Measurements from ENCODE around the gene TGIF1.

The TGIF1 gene

DNA sequence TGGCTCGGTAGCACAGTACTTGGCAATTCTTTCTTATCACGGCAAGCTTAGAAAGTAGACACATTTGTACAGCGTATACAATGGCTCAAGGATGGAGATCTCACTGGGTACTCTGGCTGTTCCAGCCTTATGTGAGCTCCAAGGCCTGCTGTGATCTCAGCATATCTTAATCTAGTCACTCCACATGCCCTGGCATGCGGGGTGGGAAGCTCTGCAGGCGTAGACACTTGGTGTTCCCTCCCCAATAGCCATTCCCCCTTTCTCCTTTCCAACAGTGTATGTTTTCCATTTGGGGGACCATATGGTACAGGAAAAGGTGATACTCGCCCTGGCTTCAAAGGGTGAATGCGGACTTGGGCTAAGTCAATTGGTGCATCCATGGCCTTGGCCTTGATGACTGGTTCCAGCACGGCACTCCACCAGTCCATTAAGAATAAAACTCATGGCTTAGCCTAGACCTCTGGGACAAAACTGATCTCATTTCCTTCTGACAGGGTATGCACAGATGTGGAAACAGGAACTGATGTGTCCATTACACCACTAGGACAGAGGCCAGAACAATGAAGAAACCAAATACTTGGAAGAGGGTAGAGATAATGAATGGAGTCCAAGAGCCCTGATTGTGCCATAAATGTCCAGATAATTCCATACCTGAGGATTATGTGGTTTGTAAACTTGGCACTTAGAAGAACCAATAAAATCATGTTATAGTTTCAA is 28.4 kb downstream of the TGIF1 start:
- in situ Hi-C loops (cut with MboI; ENCODE audit: low sequenced_read_pairs): no loop called here

DNA sequence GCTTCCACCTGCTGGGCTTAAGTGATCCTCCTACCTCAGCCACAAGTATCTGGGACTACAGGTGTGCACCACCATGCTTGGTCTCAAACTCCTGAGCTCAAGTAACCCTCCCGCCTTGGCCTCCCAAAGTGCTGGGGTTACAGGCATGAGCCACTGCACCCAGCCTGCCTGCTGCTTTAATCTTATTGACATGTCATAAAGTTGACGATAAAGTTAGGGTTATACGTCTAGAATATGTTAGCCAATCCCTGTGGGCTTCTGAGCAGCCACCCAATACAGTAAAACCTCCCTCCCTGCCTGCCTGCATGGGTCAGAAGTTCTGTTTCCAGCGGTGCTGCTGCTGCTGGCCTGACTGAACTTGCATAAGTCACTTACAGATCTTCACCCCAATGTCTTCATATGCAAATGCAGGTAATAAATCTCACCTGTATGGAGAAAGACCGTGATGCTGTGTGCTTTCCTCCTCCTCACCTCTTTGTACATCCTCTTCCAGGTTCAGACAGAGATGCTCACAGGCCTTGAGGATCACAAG is 30.1 kb downstream of the TGIF1 start:
- in situ Hi-C loops (cut with MboI; ENCODE audit: low sequenced_read_pairs): no loop called here

DNA sequence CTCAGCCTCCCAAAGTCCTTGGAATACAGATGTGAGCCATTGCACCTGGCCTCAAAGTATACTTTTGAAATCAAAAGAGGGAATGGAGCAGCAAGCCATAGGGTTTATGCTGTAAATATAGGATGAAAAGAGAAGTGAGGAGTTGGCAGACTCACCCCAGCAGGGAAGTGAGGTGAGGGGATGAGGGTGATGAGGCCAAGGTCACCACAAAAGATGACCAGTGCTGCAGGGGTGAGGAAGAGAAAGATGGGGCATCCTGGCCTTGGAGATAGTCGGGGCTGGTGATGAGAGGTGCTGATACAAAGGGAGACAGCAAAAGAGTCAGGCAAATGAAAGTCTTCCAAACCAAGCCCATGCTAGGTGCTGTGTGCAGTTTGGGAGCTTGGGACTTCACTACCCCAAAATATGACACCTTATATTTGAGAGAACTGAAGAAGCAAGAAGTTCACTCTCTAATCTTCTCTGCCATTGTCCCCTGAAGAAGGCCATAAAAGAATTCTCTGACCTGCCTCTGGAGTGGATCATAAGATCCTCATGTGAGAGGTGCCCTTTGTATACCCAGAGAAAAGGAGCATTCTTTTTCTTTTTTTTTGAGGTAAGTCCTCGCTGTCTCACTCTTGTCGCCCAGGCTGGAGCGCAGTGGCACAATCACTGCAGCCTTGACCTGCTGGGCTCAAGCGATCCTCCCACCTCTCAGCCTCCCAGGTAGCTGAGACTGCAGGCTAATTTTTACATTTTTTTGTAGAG is 31.0 kb downstream of the TGIF1 start:
- in situ Hi-C loops (cut with MboI; ENCODE audit: low sequenced_read_pairs): no loop called here

DNA sequence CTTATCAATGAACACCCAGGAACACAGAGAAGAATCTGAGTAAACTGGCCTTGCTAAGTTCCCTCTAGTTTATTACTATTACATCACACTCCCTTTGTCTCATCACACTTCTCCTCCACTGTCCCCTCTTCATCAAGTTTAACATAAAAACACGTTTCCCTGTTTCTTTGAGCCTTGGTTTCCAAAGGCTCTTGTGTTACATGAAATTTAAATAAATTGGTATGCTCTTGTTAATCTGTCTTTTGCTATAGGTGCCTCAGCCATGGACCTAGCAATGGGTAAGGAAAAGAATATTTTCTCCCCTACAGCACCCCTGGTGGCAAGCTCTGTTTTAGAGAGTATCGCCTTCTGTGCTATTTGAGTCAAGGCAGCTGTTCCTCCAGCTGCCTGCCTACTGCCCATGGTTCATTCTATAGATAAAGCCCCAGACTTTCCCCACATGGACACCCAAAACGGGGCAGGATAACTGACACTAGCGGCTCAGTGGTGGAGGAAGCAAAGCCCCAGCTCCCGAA is 31.8 kb downstream of the TGIF1 start:
- in situ Hi-C loops (cut with MboI; ENCODE audit: low sequenced_read_pairs): no loop called here

DNA sequence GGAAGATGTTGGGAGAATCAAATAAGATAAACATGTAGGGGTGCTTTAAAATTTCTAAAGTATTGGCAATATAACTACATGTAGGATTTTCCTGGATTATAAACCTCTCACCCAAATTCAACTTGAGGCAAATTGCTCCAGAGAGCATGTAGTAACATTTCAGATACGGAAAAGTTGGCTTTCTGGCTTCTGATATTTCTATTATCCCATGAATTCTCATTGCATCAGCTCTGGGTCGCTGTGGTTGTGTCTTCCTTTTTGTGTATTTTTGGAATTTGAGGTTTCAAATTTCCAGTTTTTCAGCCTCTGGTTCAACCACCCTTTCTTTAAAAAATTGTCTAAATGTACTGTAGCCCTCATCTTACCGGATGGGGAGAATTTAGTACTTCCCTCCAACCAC is 32.3 kb downstream of the TGIF1 start:
- in situ Hi-C loops (cut with MboI; ENCODE audit: low sequenced_read_pairs): no loop called here

DNA sequence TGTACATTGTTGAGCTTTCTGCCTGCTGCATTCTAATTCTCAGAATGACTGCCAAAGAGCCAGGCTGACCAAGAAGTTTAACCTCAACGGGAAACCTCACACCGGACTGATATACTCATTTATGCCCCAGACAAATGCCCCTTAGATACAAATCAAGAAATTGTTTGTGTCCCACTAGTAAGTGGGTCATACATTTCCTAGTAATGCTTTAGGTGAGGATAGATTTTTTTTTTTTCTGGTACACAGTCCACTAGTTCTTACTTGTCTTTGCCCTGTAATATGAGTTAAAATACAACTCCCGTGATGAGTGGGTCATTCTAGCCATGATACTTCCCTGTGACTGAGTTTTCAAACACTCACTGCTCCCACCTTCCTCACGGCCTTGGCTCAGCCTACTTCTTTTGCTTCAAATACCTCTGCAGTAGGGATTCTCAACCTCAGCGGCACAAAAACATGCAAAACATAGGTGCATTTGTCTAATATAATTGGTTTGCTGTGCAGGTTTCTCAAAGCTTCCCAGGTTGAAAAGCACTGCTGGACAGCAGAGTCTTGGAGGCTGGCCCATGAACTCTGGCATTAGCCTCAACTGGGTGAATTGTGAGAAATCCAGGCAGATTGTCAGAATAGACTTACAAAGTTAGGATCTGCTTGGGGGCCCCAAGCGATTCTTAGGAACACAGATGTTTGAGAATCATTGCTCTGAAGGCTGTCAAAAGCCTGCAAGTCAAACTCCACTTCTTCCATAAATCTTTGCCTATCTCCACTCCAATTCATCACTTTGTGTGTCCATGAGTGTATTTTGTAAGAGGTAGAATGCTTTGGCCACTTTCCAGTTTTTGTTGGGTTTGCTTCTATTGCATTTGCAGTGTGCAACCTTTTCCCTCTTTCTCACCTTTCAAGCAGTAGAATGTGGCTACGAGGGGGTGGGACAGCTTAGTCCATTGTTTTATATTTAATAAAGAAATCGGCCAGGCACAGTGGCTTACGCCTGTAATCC is 35.5 kb downstream of the TGIF1 start:
- in situ Hi-C loops (cut with MboI; ENCODE audit: low sequenced_read_pairs): no loop called here

DNA sequence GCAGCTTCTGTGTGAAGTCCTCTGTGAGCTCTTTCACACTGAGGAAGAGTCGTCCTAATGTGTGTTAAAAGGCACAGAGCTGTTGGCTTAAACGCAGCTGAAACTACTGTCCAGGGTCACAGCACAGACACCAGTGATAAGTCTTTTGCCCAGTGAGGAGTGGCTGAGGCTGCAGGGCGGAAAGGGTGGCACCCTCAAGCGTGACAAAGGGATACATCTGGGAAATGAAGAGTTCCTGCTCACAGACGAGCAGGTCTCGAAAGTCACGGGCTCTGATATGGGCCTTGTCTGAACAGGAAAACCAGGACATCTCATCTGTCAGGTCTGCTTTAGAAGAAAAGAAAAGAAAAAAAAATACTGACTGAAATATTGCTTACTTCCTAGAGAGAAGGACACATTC is 36.5 kb downstream of the TGIF1 start:
- in situ Hi-C loops (cut with MboI; ENCODE audit: low sequenced_read_pairs): no loop called here

DNA sequence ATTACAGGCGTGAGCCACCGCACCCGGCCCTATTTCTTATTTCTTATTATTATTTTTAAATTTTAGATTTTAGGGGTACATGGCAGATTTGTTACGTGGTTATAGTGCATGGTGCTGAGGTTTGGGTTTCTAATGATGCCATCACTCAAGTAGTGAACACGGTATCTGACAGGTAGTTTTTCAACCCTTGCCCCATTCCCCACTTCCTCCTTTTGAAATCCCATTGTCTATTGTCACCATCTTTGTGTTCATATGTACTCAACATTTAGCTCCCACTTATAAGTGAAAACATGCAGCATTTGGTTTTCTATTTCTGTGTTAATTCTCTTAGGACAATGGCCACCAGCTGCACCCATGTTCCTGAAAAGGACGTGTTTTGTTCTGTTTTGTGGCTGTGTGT is 39.5 kb downstream of the TGIF1 start:
- in situ Hi-C loops (cut with MboI; ENCODE audit: low sequenced_read_pairs): no loop called here

DNA sequence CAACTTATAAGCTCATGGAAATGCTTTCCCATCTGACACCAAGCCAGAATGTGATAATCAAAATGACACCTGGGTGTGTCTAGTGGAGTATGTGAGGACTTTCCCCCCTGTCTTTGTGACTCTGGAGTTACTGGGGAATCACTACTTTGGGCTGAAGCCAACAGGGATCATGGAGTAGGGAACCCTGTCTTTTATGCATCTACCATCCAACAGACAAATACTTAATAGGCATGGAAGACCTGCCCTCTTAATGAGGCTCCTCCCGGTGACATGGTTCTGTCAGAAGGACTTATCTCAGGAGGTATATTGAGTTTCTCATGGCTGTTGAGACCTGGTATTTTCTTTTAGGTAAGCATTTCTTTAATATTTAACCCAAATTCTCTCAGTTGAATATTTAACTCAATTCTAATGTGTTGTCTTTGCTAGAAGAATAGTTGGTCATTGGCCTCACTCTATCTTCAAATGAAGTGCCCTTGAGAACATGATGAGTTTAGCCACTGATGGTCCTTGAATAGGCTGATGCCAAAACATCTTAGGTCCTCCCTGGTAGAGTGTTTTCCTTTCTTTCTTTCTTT is 42.1 kb downstream of the TGIF1 start:
- in situ Hi-C loops (cut with MboI; ENCODE audit: low sequenced_read_pairs): no loop called here

DNA sequence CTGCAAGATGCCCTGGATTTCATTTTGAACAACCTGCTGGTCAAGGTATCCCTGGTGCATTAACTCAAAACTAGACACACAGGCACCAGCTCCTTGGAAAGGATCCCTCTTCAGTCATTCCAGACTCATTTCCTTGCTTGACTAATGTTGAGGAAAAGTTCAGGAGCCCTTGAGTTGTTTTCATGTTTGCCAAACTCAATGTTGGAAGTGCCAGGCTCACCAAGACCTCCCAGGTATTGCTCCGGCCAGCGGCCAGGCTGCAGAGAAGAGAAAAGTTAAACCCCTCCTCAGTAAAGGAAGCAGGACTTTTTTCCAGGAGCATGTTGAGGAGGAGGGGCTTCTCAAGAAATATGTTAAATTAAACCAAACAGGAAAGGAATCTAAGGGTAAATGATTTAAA is 42.7 kb downstream of the TGIF1 start:
- in situ Hi-C loops (cut with MboI; ENCODE audit: low sequenced_read_pairs): no loop called here

DNA sequence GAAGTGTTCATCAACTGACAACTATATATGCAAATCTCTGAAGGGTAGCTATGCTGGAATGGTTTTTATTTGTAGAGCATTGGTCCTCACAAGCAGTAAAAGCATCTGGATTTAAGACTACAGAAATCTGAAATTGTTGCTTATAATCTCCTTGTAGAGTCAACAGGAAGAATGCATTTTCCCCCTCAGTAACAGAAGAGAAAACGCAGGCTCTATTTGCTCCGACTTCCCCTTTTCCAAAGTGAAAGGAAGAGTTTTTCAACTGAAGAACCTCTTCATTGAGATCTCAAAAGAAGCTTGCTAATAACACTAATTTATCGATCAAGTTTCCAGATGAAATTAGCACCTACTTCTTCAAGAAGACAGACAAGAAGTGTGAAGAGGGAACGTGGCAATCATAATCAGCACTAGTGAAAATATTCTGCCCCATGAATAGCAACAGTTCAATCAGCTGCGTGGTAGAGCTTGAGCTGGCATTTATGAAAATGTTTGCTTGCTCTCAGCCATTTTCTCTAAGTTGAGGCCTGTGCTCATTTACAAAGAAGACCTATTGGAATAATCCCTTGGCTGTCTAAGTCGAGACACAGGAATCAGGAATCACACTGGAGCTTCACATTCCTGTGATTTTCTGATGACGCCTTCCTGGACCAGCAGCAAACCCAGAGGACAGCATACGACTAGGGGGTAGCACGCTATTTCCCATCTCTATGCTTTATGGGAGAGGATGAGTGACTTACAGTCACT is 43.7 kb downstream of the TGIF1 start:
- in situ Hi-C loops (cut with MboI; ENCODE audit: low sequenced_read_pairs): no loop called here

DNA sequence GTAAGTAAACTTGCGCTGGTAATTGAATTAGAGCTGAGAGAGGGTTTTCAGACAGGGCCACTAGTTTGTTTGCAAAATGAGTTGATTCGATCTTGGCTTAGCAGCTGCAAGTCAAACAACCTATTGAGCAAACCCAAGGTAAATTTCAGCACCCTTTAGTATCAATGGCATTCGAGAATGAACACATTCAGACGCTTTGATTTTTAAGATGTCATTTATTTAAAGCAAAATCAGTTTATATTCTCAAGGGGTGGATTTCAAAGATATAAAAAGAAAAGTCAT is 44.2 kb downstream of the TGIF1 start:
- in situ Hi-C loops (cut with MboI; ENCODE audit: low sequenced_read_pairs): no loop called here

DNA sequence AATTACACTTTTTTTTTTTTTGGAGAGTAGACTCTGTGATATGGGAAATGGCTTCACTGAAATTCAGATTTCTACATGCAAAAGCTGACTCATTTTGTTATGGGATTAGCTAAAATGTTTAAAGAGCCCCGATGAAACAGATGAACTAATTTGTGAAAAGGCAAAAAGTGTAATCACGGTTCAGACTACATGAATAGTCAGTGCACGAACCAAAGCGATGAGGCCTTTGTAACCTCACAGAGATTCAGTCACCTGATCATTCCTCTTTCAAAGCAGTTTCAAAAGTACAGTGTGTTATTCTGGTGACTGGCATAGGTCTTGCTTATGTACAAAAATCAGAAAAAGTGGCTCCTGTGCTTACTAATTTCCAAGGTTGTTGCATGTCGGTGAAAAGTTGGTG is 44.6 kb downstream of the TGIF1 start:
- in situ Hi-C loops (cut with MboI; ENCODE audit: low sequenced_read_pairs): no loop called here

DNA sequence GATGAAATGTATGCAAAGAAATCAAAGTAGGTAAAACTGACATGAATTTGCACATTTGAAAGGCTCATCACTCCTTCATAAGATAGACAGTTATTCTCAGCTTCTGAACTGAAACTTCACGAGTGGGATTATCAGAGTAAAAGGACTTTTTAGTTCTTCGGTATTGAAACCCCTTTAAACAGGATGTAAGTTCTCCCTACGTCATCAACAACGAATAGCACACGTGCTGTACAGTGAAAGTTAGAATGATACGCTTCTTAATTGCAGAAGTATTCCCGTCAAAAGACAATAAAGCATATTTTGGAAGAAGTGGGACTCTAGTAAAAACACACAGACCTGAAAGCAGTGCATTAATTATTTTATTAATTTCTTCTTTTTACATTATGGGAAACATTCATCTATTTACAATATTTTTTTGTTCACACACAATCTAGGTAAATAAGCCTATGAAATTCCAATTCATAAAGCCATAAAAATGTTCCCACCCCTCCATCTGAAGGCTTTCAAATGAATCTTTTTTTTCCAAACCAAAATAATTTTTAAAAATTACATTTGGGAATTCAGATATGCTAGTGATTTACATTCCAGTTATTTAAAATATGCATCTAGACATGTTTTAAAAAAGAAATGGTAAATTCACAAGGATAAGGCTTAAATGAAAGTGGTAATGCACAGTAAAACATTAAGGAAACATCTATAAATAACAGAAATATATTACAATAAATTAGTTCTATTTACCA is 45.9 kb downstream of the TGIF1 start:
- in situ Hi-C loops (cut with MboI; ENCODE audit: low sequenced_read_pairs): no loop called here

DNA sequence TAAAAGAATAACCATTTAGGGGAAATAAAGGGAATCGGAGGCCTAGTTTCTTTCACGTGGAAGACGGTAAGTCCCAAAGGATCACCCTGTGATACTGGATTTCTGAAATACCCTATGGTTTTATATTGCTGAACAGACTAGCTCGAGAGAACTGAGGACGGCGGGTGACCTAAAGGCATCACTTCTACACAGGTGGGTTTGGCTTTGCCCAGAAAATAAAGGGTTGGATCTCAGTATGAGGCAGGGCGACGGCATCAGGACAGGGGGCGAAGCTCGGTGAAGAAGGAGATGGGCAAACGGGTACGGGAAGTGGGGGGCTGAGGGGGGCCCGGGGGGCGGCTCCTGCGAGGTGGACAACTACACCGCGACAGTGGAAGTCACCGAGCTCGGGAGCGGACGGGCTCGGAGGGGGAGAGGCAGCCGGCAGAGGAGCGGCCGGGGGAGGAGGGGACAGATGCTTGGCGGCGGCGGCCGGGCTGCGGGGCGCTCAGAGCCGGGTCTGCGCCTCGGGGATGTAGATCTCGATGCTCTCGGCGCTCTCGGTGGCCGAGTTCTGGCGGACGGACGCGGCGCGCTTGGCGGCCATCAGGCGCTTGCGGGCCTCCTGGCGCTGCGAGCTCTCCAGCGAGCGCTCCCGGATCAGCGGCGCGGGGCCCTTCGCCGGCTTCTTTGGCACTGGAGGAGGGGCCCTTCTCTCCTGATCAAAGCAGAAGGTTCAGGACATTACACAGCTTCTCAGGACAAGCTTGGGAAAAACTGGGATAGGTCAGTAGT is 48.9 kb downstream of the TGIF1 start:
- in situ Hi-C loops (cut with MboI; ENCODE audit: low sequenced_read_pairs): no loop called here

DNA sequence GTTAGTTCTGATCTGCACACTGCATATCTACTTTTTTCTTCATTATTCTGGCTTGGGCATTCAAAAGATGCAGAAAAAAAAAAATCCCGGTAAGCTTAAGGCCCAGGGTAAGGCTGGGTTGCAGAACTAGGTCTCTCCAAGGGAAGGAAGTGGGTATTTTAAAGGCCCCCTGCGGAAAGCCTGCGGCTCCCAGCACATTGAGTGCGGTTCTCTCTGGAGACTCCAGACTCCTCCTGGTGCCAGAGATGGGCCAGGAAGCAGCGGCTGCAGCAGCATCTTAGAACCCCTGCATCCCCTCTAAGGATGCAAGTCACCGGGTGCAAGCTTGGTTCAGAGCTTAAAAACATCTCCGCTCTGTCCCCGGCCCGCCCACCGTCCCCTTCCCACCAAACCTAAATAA is 49.5 kb downstream of the TGIF1 start:
- in situ Hi-C loops (cut with MboI; ENCODE audit: low sequenced_read_pairs): no loop called here

DNA sequence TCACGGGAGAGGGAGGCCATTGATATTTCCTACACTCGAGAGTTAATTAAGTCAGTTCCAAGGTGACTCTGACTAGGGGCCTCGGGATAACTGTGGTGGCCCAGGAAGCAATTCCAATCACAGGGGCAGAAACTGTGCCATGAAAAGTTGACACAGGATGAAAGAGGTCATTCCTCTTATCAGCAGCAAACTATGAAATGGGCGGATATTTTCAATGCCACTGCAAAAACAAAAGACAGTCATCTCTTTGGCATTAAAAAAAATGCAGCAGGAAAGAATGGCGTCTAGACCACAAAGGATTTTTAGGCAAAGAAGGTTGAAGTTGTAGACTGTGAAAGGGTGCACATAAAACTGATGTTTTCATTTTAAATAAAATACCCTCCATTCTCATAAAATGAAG is 50.0 kb downstream of the TGIF1 start:
- in situ Hi-C loops (cut with MboI; ENCODE audit: low sequenced_read_pairs): no loop called here

DNA sequence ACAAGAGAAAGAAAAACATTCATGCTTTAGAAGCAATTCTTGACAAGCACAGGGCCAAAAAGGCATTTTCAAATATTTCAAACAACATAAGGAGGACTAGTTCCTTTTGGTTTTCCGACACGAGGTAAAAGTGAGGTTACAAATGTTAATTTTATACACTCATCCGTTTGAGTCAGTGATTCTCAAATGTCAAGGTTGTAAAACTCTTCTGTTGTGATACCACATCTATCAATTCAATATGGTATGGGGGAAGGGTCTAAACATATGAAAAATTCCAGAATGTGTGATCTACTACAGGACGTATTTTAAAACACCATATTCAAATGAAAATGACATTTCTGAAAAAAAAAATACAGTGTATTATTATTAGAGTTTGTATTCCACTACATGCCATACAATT is 52.7 kb downstream of the TGIF1 start:
- in situ Hi-C loops (cut with MboI; ENCODE audit: low sequenced_read_pairs): no loop called here

DNA sequence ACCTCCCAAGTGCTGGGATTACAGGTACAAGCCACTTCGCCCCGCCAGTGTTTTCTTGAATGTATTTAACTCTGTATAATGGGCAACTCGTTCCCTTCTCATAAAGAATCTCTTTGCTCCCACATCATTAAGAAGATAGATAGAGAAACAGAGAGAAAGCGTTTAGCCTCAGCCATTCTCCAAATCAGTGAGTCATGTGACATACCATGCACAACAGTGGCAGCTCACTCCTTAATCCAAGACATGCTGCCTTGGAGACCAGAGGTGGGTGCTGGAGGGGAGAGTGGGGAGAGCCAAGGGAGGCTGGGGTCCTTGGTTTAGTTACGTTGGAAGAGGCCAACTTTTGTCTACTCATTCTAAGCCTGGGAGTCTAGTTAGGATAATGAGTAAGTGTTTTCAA is 54.7 kb downstream of the TGIF1 start:
- in situ Hi-C loops (cut with MboI; ENCODE audit: low sequenced_read_pairs): no loop called here

Data from HL-60/S4 treated with phorbol 12-myristate 13-acetate at 8.2 ng/mL for 4 days and 3 days (cell line).